GM12891 (cell line): ENCODE data around the gene SLC10A7.

Experiments
- PAX5 ChIP-seq: IDR thresholded peaks from 2 replicates; pipeline ENCODE4 v1.6.1; 2011; ENCODE audit warnings: low read length, moderate library complexity, mild to moderate bottlenecking; ENCODE audit not compliant: insufficient read depth, severe bottlenecking
- POLR2A ChIP-seq: IDR thresholded peaks from 2 replicates; pipeline ENCODE4 v1.6.1; 2011; ENCODE audit warnings: low read depth, low read length, control low read depth
- POLR2AphosphoS5 ChIP-seq: IDR thresholded peaks from 2 replicates; pipeline ENCODE4 v1.6.1; 2011; ENCODE audit warnings: low read depth, low read length, control low read depth
- POU2F2 ChIP-seq: IDR thresholded peaks from 2 replicates; pipeline ENCODE4 v1.6.1; 2011; ENCODE audit warnings: low read depth, mild to moderate bottlenecking, control low read depth, low read length, moderate library complexity
- TAF1 ChIP-seq: IDR thresholded peaks from 2 replicates; pipeline ENCODE4 v1.6.1; 2011; ENCODE audit warnings: low read depth, low read length, control low read depth

GRCh38 chr4:146271466-146271865 lies 250.3 kb downstream of the SLC10A7 start:
- TF ChIP-seq POLR2A (no peak), TAF1 (no peak), POLR2AphosphoS5 (no peak), PAX5 (no peak), POU2F2 (no peak)
